ENCODE results near the gene ISG20.

The ISG20 gene

GRCh38 chr15:88617031-88617722 is 21.6 kb upstream of the ISG20 start:
- Histone ChIP-seq H3K36me3 (ENCODE audit: control insufficient read depth, insufficient read depth, low read length) (no peaks in the 10 kb centered on the region), H3K4me3 (replicated peaks; ENCODE audit: low read depth, low read length) (no peak overlapping the region)

GRCh38 chr15:88617790-88618189 is 21.0 kb upstream of the ISG20 start:
- DNase-seq (ENCODE audit: extremely low read depth, insufficient read length), result no peak
- no peak for TF ChIP-seq CTCF (IDR thresholded peaks at IDR 0.05; ENCODE audit: insufficient read depth, low read length, poor library complexity, severe bottlenecking)
- H3K27me3 ChIP-seq (replicated peaks; ENCODE audit: control insufficient read depth, insufficient read depth, low read length), result no peaks in the 10 kb centered on the region
- no peaks in the 10 kb centered on the region for H3K36me3 ChIP-seq (ENCODE audit: control insufficient read depth, insufficient read depth, low read length)
- no peak overlapping the region for H3K4me3 ChIP-seq (replicated peaks; ENCODE audit: low read depth, low read length)

More at GRCh38 chr15:88617031-88617722, 21.6 kb upstream of the ISG20 start:
- no peaks in the 10 kb centered on the region for H3K27me3 ChIP-seq (replicated peaks; ENCODE audit: control insufficient read depth, insufficient read depth, low read length)
- no peak for TF ChIP-seq CTCF (IDR thresholded peaks at IDR 0.05; ENCODE audit: insufficient read depth, low read length, poor library complexity, severe bottlenecking)
- DNase-seq (ENCODE audit: extremely low read depth, insufficient read length), result no peak

GRCh38 chr15:88618686-88619085 is 20.1 kb upstream of the ISG20 start:
- H3K4me3 ChIP-seq (replicated peaks; ENCODE audit: low read depth, low read length), result no peak overlapping the region
- H3K27me3 ChIP-seq (replicated peaks; ENCODE audit: control insufficient read depth, insufficient read depth, low read length), result no peaks in the 10 kb centered on the region
- TF ChIP-seq CTCF (IDR thresholded peaks at IDR 0.05; ENCODE audit: insufficient read depth, low read length, poor library complexity, severe bottlenecking), result no peak
- H3K36me3 ChIP-seq (ENCODE audit: control insufficient read depth, insufficient read depth, low read length), result peaks cover under 1% of the 10 kb centered on the region
- no peak for DNase-seq (ENCODE audit: extremely low read depth, insufficient read length)

GRCh38 chr15:88619796-88620195 is 19.0 kb upstream of the ISG20 start:
- DNase-seq (ENCODE audit: extremely low read depth, insufficient read length), result no peak

GRCh38 chr15:88620995-88621772 is 17.6 kb upstream of the ISG20 start, which contains the start of gene AEN:
AEN (plus strand) TSS chr15:88621340; CDS start chr15:88626210, 4,870 bp downstream.
- peak; percentile 97 for DNase-seq (ENCODE audit: extremely low read depth, insufficient read length)
- Histone ChIP-seq H3K36me3 (ENCODE audit: control insufficient read depth, insufficient read depth, low read length) (peaks cover 7% of the 10 kb centered on the region), H3K4me3 (replicated peaks; ENCODE audit: low read depth, low read length) (peak within 1 kb of the TSS; percentile 70), H3K27me3 (replicated peaks; ENCODE audit: control insufficient read depth, insufficient read depth, low read length) (no peaks in the 10 kb centered on the region)
- no peak for TF ChIP-seq CTCF (IDR thresholded peaks at IDR 0.05; ENCODE audit: insufficient read depth, low read length, poor library complexity, severe bottlenecking)

More at GRCh38 chr15:88619796-88620195, 19.0 kb upstream of the ISG20 start:
- Histone ChIP-seq H3K4me3 (replicated peaks; ENCODE audit: low read depth, low read length) (no peak overlapping the region), H3K36me3 (ENCODE audit: control insufficient read depth, insufficient read depth, low read length) (peaks cover 5% of the 10 kb centered on the region), H3K27me3 (replicated peaks; ENCODE audit: control insufficient read depth, insufficient read depth, low read length) (no peaks in the 10 kb centered on the region)
- no peak for TF ChIP-seq CTCF (IDR thresholded peaks at IDR 0.05; ENCODE audit: insufficient read depth, low read length, poor library complexity, severe bottlenecking)

Data from GM06990 (cell line).